HepG2 (cell line): Measurements from ENCODE around the gene RUNX2. TPM values are rescaled to one million over a fixed set of nuclear protein-coding genes. Genes with fewer than 3 reads are reported as not detected.

Experiments used
- ARID5B ChIP-seq: IDR thresholded peaks from 2 replicates; pipeline ENCODE4 v1.4.0; 2020; ENCODE audit warnings: mild to moderate bottlenecking, missing genetic modification reagents
- BCL6 ChIP-seq: IDR thresholded peaks from 2 replicates; pipeline ENCODE4 v1.6.1; 2016; ENCODE audit warnings: missing genetic modification reagents, missing compliant biosample characterization
- CBX5 ChIP-seq: sonication (generic); formaldehyde crosslinking; IDR thresholded peaks from 2 replicates; pipeline ENCODE4 v1.4.0; 2020; ENCODE audit warnings: missing genetic modification reagents, borderline replicate concordance
- GPBP1L1 ChIP-seq: sonication (generic); formaldehyde crosslinking; IDR thresholded peaks from 2 replicates; pipeline ENCODE4 v1.5.0; 2020; ENCODE audit warnings: mild to moderate bottlenecking, missing genetic modification reagents
- HNF4A ChIP-seq: sonication (generic); formaldehyde crosslinking; IDR thresholded peaks from 2 replicates; pipeline ENCODE4 v1.4.0; 2020; ENCODE audit warnings: missing genetic modification reagents
- IRX3 ChIP-seq: sonication (generic); formaldehyde crosslinking; IDR thresholded peaks from 2 replicates; pipeline ENCODE4 v1.8.1; 2023; ENCODE audit warnings: mild to moderate bottlenecking, low read depth, missing genetic modification reagents, borderline replicate concordance
- JUNB ChIP-seq: sonication (generic); formaldehyde crosslinking; IDR thresholded peaks from 2 replicates; pipeline ENCODE4 v1.8.0; 2022; ENCODE audit warnings: missing genetic modification reagents, mild to moderate bottlenecking, borderline replicate concordance
- PAF1 ChIP-seq: IDR thresholded peaks from 2 replicates; pipeline ENCODE4 v1.6.1; 2016; ENCODE audit warnings: missing genetic modification reagents, missing compliant biosample characterization
- PBX2 ChIP-seq: IDR thresholded peaks from 2 replicates; pipeline ENCODE4 v1.6.1; 2016; ENCODE audit warnings: control low read depth
- RAD21 ChIP-seq: fragments of 450-650 bp; formaldehyde crosslinking; IDR thresholded peaks from 2 replicates; pipeline ENCODE4 v1.5.0; 2020; ENCODE audit warnings: mild to moderate bottlenecking
- SAFB2 ChIP-seq: sonication (generic); formaldehyde crosslinking; IDR thresholded peaks from 2 replicates; pipeline ENCODE4 v1.5.1; 2020; ENCODE audit warnings: missing genetic modification reagents, low read depth, mild to moderate bottlenecking, borderline replicate concordance
- SOX13 ChIP-seq, 3 experiments: fragments of 450-650 bp in 1 of 3; sonication (generic) in 1 of 3; formaldehyde crosslinking in 1 of 3; IDR thresholded peaks in 2 of 3; conservative IDR thresholded peaks in 1 of 3; 2 replicates each; pipeline versions ENCODE4 v1.5.0 to v1.6.1; 2016 to 2020; ENCODE audit warnings: antibody characterized with exemption in 1 of 3, mild to moderate bottlenecking in 1 of 3, missing compliant biosample characterization in 1 of 3, missing genetic modification reagents in 1 of 3, moderate library complexity in 1 of 3
- SP2 ChIP-seq: sonication (generic); formaldehyde crosslinking; IDR thresholded peaks from 2 replicates; pipeline ENCODE4 v1.5.1; 2020; ENCODE audit warnings: mild to moderate bottlenecking, missing genetic modification reagents
- TFAP4 ChIP-seq: sonication (generic); IDR thresholded peaks from 2 replicates; pipeline ENCODE4 v1.6.1; 2016; ENCODE audit warnings: low read depth, borderline replicate concordance
- THAP9 ChIP-seq: sonication (generic); formaldehyde crosslinking; IDR thresholded peaks from 2 replicates; pipeline ENCODE4; 2020; ENCODE audit warnings: missing genetic modification reagents, mild to moderate bottlenecking, borderline replicate concordance
- ZNF234 ChIP-seq: sonication (generic); formaldehyde crosslinking; conservative IDR thresholded peaks from 2 replicates; pipeline ENCODE4 v1.5.1; 2020; ENCODE audit warnings: mild to moderate bottlenecking, missing genetic modification reagents
- ZNF468 ChIP-seq: sonication (generic); formaldehyde crosslinking; IDR thresholded peaks from 2 replicates; pipeline ENCODE4 v1.8.0; 2022; ENCODE audit warnings: mild to moderate bottlenecking, moderate library complexity, missing genetic modification reagents
- ZNF567 ChIP-seq: sonication (generic); formaldehyde crosslinking; IDR thresholded peaks from 2 replicates; pipeline ENCODE4 v1.8.1; 2023; ENCODE audit warnings: mild to moderate bottlenecking, missing genetic modification reagents, borderline replicate concordance
- ZNF746 ChIP-seq: sonication (generic); formaldehyde crosslinking; IDR thresholded peaks from 2 replicates; pipeline ENCODE4 v1.8.0; 2022; ENCODE audit warnings: mild to moderate bottlenecking, missing genetic modification reagents
- ZNF776 ChIP-seq: sonication (generic); formaldehyde crosslinking; IDR thresholded peaks from 2 replicates; pipeline ENCODE4 v1.4.0; 2020; ENCODE audit warnings: mild to moderate bottlenecking, missing genetic modification reagents
- polyA plus RNA-seq, 8 experiments: library from polyadenylated mRNA; depleted of rRNA in 3 of 8; stranded (reverse) in 7 of 8; unstranded in 1 of 8; fragments of >200 nt; fragmentation: Illumina TruSeq in 4 of 8; extraction: Trizol in 4 of 8; gene quantifications; 2 replicates each; pipeline versions ENCODE4 v1.2.1 to v1.2.3, GENCODE V29; 2011 to 2016; ENCODE audit warnings: low read depth in 4 of 8, missing spikeins in 1 of 8, mixed read lengths in 1 of 8; ENCODE audit not compliant: insufficient read depth in 1 of 8
- total RNA-seq, 5 experiments: library from RNA; depleted of rRNA; stranded (reverse); fragments of >200 nt; fragmentation: Illumina TruSeq; extraction: Trizol; gene quantifications; 2 replicates each; pipeline ENCODE4 v1.2.3, GENCODE V29; 2016; ENCODE audit warnings: low read depth in 1 of 5

The RUNX2 gene
- total and polyA plus RNA-seq, 2 of the 13 experiments (the other 11 are each of a cell fraction or from before 2014, with no cell fraction given), result not detected

GRCh38 chr6:45566882-45567281 lies 238.8 kb downstream of the RUNX2 start (continued):
- TF ChIP-seq IRX3 (CRISPR knock-in tag), result no peak
- TF ChIP-seq SAFB2, result no peak
- no peak for TF ChIP-seq SOX13 (IDR thresholded peaks at IDR 0.05)
- peak in 1 of 2 experiments; percentile 67; a peak in 2 of 4 replicates for TF ChIP-seq SOX13 (CRISPR knock-in tag; conservative IDR thresholded peaks at IDR 0.05 in 1 of 2, IDR thresholded peaks at IDR 0.05 in 1 of 2)
- TF ChIP-seq TFAP4, result no peak
- TF ChIP-seq ZNF746 (CRISPR knock-in tag), result no peak
- no peak for TF ChIP-seq CBX5 (CRISPR knock-in tag)
- TF ChIP-seq GPBP1L1 (CRISPR knock-in tag), result no peak
- TF ChIP-seq SP2 (CRISPR knock-in tag), result no peak
- no peak for TF ChIP-seq JUNB
- no peak for TF ChIP-seq THAP9 (CRISPR knock-in tag)
- peak; percentile 37; the same call in 1 of the 2 replicates for TF ChIP-seq ARID5B (CRISPR knock-in tag)
- no peak for TF ChIP-seq ZNF776 (CRISPR knock-in tag)
- no peak for TF ChIP-seq PAF1 (CRISPR knock-in tag)
- TF ChIP-seq ZNF468, result no peak
- no peak for TF ChIP-seq ZNF567
- no peak for TF ChIP-seq RAD21 (CRISPR knock-in tag)
- TF ChIP-seq ZNF234, result no peak
- no peak for TF ChIP-seq PBX2 (CRISPR knock-in tag)
- TF ChIP-seq HNF4A (CRISPR knock-in tag), result peak; percentile 63
- TF ChIP-seq BCL6 (CRISPR knock-in tag), result peak; percentile 75
